GM12891 (cell line): Measurements from ENCODE around the gene PRMT1.

ENCODE experiments used
- POLR2A ChIP-seq: IDR thresholded peaks from 2 replicates; pipeline ENCODE4 v1.6.1; 2011; ENCODE audit warnings: low read depth, low read length, control low read depth
- POLR2AphosphoS5 ChIP-seq: IDR thresholded peaks from 2 replicates; pipeline ENCODE4 v1.6.1; 2011; ENCODE audit warnings: low read depth, low read length, control low read depth
- POU2F2 ChIP-seq: IDR thresholded peaks from 2 replicates; pipeline ENCODE4 v1.6.1; 2011; ENCODE audit warnings: low read depth, mild to moderate bottlenecking, control low read depth, low read length, moderate library complexity

DNA sequence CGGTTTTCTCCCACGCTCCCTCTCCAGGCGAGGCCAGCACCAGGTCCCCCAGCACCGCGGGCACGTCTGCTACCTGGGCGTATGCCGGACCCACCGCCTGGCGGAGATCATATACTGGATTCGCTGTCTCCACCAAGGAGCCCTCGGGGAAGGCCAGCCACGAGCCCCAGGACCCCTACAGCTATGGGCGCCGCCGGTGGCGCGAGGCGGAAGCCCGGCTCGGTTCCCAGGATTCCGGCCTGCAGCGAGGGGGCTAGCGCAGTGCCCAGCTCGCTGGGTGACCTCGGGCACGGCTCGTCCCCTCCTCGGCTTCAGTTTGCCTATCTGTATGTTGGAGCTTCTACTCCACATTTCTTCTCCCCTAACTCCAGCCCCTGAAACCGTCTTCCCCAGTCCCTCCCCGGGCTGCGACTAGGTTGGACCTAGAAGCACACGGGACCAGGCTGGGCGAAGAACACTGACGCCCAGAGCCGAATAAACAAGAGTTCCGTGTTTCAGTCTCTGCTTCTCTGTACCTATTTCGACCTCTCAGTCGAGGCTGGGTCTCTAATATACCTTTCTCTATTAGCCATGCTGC lies 13.1 kb downstream of the PRMT1 start:
- TF ChIP-seq POLR2AphosphoS5 = no peak
- TF ChIP-seq POLR2A = no peak
- TF ChIP-seq POU2F2 = no peak
